SK-N-SH (cell line): ENCODE data around the gene ZDHHC5. TPM values are rescaled to one million over a fixed set of nuclear protein-coding genes. Genes with fewer than 3 reads are reported as not detected.

Experiments
- CTCF ChIA-PET: fragments of 300-600, 350-600 bp; formaldehyde crosslinking; extraction: SDS; loops from one replicate; lab custom pipeline; 2021; lab: Yijun Ruan, JAX
- POLR2A ChIA-PET: fragments of 350-600 bp; sonication (Branson Sonifier 250); formaldehyde crosslinking; extraction: SDS; loops from one replicate; lab custom pipeline; 2020; ENCODE audit warnings: antibody characterized with exemption, inconsistent platforms; lab: Yijun Ruan, JAX
- DNase-seq: peaks from one replicate; pipeline ENCODE4 v3.0.0; 2012
- H2AFZ ChIP-seq: fragments of 200-600 bp; sonication (generic); 2 replicates; pipeline ENCODE4 v1.8.1; 2016; ENCODE audit warnings: antibody characterized with exemption, mild to moderate bottlenecking, low read depth
- H3F3A ChIP-seq: fragments of 200-600 bp; sonication (generic); replicated peaks from 2 replicates; pipeline ENCODE3; 2016; ENCODE audit warnings: antibody characterized with exemption, mild to moderate bottlenecking; ENCODE audit not compliant: insufficient read depth
- H3K27ac ChIP-seq, 2 experiments: fragments of 200-500 bp in 1 of 2; fragments of 200-600 bp in 1 of 2; sonication (Bioruptor generic) in 1 of 2; sonication (generic), shearing (Covaris generic) in 1 of 2; 2 replicates each; pipeline versions ENCODE4 v1.5.1 to v1.6.1; 2014 to 2016; ENCODE audit warnings: low read depth in 2 of 2, inconsistent platforms in 1 of 2, low read length in 1 of 2, mild to moderate bottlenecking in 1 of 2, mixed read lengths in 1 of 2
- H3K27me3 ChIP-seq: fragments of 200-600 bp; sonication (generic), shearing (Covaris generic); 2 replicates; pipeline ENCODE4 v1.6.1; 2016; ENCODE audit warnings: mixed run types; ENCODE audit not compliant: insufficient read depth
- H3K36me3 ChIP-seq, 2 experiments: fragments of 200-500 bp in 1 of 2; fragments of 200-600 bp in 1 of 2; sonication (Bioruptor generic) in 1 of 2; sonication (generic) in 1 of 2; replicated peaks in 1 of 2; 2 replicates each; pipeline versions ENCODE3 to v1.5.1; 2014 to 2016; ENCODE audit warnings: low read length in 1 of 2, mild to moderate bottlenecking in 1 of 2; ENCODE audit not compliant: insufficient read depth in 2 of 2, control insufficient read depth in 1 of 2
- H3K4me1 ChIP-seq, 2 experiments: fragments of 200-500 bp in 1 of 2; fragments of 200-600 bp in 1 of 2; sonication (Bioruptor generic) in 1 of 2; sonication (generic), shearing (Covaris generic) in 1 of 2; 2 replicates each; pipeline versions ENCODE4 v1.5.1 to v1.6.1; 2014 to 2016; ENCODE audit warnings: low read depth in 1 of 2, low read length in 1 of 2, mixed run types in 1 of 2; ENCODE audit not compliant: insufficient read depth in 2 of 2, control insufficient read depth in 1 of 2
- H3K4me2 ChIP-seq: fragments of 200-600 bp; sonication (generic), shearing (Covaris generic); 2 replicates; pipeline ENCODE4 v1.6.1; 2017; ENCODE audit warnings: mixed run types
- H3K4me3 ChIP-seq, 2 experiments: fragments of 200-500 bp in 1 of 2; fragments of 200-600 bp in 1 of 2; sonication (Bioruptor generic) in 1 of 2; sonication (generic), shearing (Covaris generic) in 1 of 2; 2 replicates each; pipeline versions ENCODE4 v1.5.1 to v1.8.1; 2014 to 2016; ENCODE audit warnings: low read depth in 2 of 2, inconsistent platforms in 1 of 2, low read length in 1 of 2, mild to moderate bottlenecking in 1 of 2, mixed read lengths in 1 of 2, moderate library complexity in 1 of 2
- H3K79me2 ChIP-seq: fragments of 200-600 bp; sonication (generic); 2 replicates; pipeline ENCODE4 v1.8.1; 2017; ENCODE audit warnings: mild to moderate bottlenecking; ENCODE audit not compliant: insufficient read depth
- H3K9ac ChIP-seq: fragments of 200-600 bp; sonication (generic); 2 replicates; pipeline ENCODE4 v1.6.1; 2017; ENCODE audit warnings: mixed run types
- H3K9me2 ChIP-seq: fragments of 200-600 bp; sonication (generic); 2 replicates; pipeline ENCODE4 v1.6.1; 2017; ENCODE audit warnings: mixed run types
- H3K9me3 ChIP-seq: fragments of 200-600 bp; sonication (generic); 2 replicates; pipeline ENCODE4 v1.6.1; 2017; ENCODE audit warnings: mixed run types, mild to moderate bottlenecking, moderate library complexity
- H4K20me1 ChIP-seq: fragments of 200-600 bp; sonication (generic); 2 replicates; pipeline ENCODE4 v1.6.1; 2017; ENCODE audit warnings: mild to moderate bottlenecking, mixed run types; ENCODE audit not compliant: insufficient read depth
- FOSL2 ChIP-seq: IDR thresholded peaks from 2 replicates; pipeline ENCODE4 v1.4.0; 2012; ENCODE audit warnings: low read depth, mild to moderate bottlenecking, moderate library complexity, borderline replicate concordance
- GABPA ChIP-seq: IDR thresholded peaks from 2 replicates; pipeline ENCODE4 v1.4.0; 2012; ENCODE audit warnings: low read depth, mild to moderate bottlenecking
- JUND ChIP-seq: IDR thresholded peaks from 2 replicates; pipeline ENCODE4 v1.4.0; 2012
- MAX ChIP-seq: IDR thresholded peaks from 2 replicates; pipeline ENCODE4 v1.4.0; 2012; ENCODE audit warnings: low read depth
- MXI1 ChIP-seq: IDR thresholded peaks from 2 replicates; pipeline ENCODE4 v1.6.1; 2012; ENCODE audit warnings: mild to moderate bottlenecking, low read depth, low read length, improper control_type of control experiment
- RCOR1 ChIP-seq: fragments of 150-350 bp; IDR thresholded peaks from 2 replicates; pipeline ENCODE4 v1.6.1; 2017; ENCODE audit warnings: antibody characterized with exemption, low read length
- TAF1 ChIP-seq: IDR thresholded peaks from 2 replicates; pipeline ENCODE4 v1.6.1; 2012; ENCODE audit warnings: low read depth, mild to moderate bottlenecking, low read length, moderate library complexity, borderline replicate concordance
- WGBS: methylation state at CpG from one replicate; pipeline ENCODE4 v1.1.6; 2017; ENCODE audit warnings: low lambda C conversion rate; 5-methylcytosine and 5-hydroxymethylcytosine counted together
- polyA plus RNA-seq, 3 experiments: library from polyadenylated mRNA; depleted of rRNA; stranded (reverse); fragments of >200 nt; gene quantifications; 2 replicates each; pipeline ENCODE4 v1.2.3, GENCODE V29; 2012
- TF ChIP-seq, protein P1 (sequence below): IDR thresholded peaks from 2 replicates; pipeline ENCODE4; 2012

The ZDHHC5 gene
- polyA plus RNA-seq, 1 of the 3 experiments (the other 2 are of a cell fraction) = 46.6 TPM

DNA sequence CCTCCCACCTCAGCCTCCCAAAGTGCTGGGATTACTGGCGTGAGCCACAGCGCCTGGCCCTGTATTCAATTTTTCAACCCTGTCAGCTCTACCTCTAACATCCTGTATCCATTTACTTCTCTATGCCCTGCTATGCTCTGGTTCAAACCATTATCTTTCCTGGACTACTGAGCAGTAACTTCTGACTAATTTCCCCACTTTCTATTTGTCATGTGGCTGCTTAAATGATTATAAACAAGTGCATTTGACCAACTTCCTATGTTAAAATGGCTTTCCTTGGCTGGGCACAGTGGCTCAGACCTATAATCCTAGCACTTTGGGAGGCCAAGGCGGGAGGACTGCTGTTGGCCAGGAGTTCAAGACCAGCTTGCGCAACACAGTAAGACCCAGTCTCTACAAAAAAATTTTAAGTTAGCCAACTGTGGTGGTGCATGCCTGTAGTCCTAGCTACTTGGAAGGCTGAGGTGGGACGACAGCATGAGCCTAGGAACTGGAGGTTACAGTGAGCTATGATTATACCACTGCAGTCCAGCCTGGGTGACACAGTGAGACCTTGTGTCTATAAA lies 42.0 kb downstream of the ZDHHC5 start:
- WGBS = 94% methylated on average over 5 of the region's 5 CpGs
- Histone ChIP-seq H3K27me3 (no peaks in the 10 kb centered on the region), H3F3A (peaks cover 3% of the 10 kb centered on the region), H3K4me2 (no peak overlapping the region), H4K20me1 (no peaks in the 10 kb centered on the region; the same call in 1 of the 2 replicates), H3K79me2 (peaks cover 90% of the 10 kb centered on the region), H3K9me3 (no peaks in the 10 kb centered on the region), H3K9me2 (no peaks in the 10 kb centered on the region), H3K4me1 (peaks cover 14 to 20% of the 10 kb centered on the region in 2 experiments; a peak in 3 of 4 replicates), H2AFZ (no peak overlapping the region), H3K36me3 (peaks cover 2 to 22% of the 10 kb centered on the region in 2 experiments), H3K27ac (no peak overlapping the region), H3K4me3 (no peak overlapping the region), H3K9ac (no peak overlapping the region)
- POLR2A ChIA-PET = interaction anchor here (0.7 to 1.3 kb wide), 2 partner anchors 31 to 62 kb away, joined by 3 to 4 read pairs; partner anchors contain the start of gene SELENOH
- TF ChIP-seq JUND = no peak
- TF ChIP-seq FOSL2 = no peak
- no peak for TF ChIP-seq GABPA
- no peak for TF ChIP-seq MXI1
- no peak for DNase-seq
- CTCF ChIA-PET = interaction anchor here (0.7 to 1.8 kb wide), 4 partner anchors 20 to 182 kb away, joined by 3 to 7 read pairs (median 5); partner anchors contain the start of gene UBE2L6

GRCh38 chr11:57711414-57712255 lies 43.7 kb downstream of the ZDHHC5 start, which contains the start of gene MED19:
TSS of gene MED19 (minus strand) at chr11:57712215. CDS start at chr11:57712179, 36 bp downstream.
- H2AFZ ChIP-seq = peak within 1 kb of the TSS; percentile 87
- peak within 1 kb of the TSS; percentile 84 for H3K4me2 ChIP-seq
- DNase-seq = no peak
- H3K79me2 ChIP-seq = peaks cover 87% of the 10 kb centered on the region
- peak; percentile 30; the same call in 1 of the 2 replicates for TF ChIP-seq TAF1
- TF ChIP-seq FOSL2 = no peak
- peak; percentile 50; the same call in 1 of the 2 replicates for TF ChIP-seq MAX
- TF ChIP-seq RCOR1 = no peak
- TF ChIP-seq, protein P1, sequence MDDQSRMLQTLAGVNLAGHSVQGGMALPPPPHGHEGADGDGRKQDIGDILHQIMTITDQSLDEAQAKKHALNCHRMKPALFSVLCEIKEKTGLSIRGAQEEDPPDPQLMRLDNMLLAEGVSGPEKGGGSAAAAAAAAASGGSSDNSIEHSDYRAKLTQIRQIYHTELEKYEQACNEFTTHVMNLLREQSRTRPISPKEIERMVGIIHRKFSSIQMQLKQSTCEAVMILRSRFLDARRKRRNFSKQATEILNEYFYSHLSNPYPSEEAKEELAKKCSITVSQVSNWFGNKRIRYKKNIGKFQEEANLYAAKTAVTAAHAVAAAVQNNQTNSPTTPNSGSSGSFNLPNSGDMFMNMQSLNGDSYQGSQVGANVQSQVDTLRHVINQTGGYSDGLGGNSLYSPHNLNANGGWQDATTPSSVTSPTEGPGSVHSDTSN = peak; percentile 40; the same call in 1 of the 2 replicates
- under 1% methylated on average over 46 of the region's 51 CpGs for WGBS
- ChIA-PET CTCF (interaction anchor here (0.9 to 1.4 kb wide), 4 partner anchors 67 to 184 kb away, joined by 3 to 5 read pairs (median 4); no protein-coding TSS in a partner anchor), POLR2A (interaction anchor here (0.7 to 2.0 kb wide), 5 partner anchors 8 to 386 kb away, joined by 3 to 9 read pairs (median 4); partner anchors contain the start of gene SELENOH)
- H3K9me2 ChIP-seq = no peaks in the 10 kb centered on the region
- peak within 1 kb of the TSS; percentile 89 for H3K9ac ChIP-seq
- peak within 1 kb of the TSS; percentile 94 to 98 for H3K4me3 ChIP-seq
- H3K36me3 ChIP-seq = peaks cover 0 to 17% of the 10 kb centered on the region in 2 experiments
- H4K20me1 ChIP-seq = no peaks in the 10 kb centered on the region; the same call in 1 of the 2 replicates
- H3K4me1 ChIP-seq = peaks cover 14 to 20% of the 10 kb centered on the region in 2 experiments; a peak in 3 of 4 replicates
- no peaks in the 10 kb centered on the region for H3K9me3 ChIP-seq
- no peaks in the 10 kb centered on the region for H3F3A ChIP-seq
- H3K27me3 ChIP-seq = no peaks in the 10 kb centered on the region
- peak within 1 kb of the TSS; percentile 90 to 94 for H3K27ac ChIP-seq
